Fibroblast of lung (primary cell): ENCODE data around the gene TMEM63C. TPM values are rescaled to one million over a fixed set of nuclear protein-coding genes. Genes with fewer than 3 reads are reported as not detected.
A peak's percentile ranks its signal among the peaks of the same experiment; 100 is the strongest.

ENCODE experiments used
- DNase-seq, 2 donors: peaks; one replicate each; pipeline versions ENCODE4 v3.0.0 to v3.0.0-alpha.2; 2010; ENCODE audit warnings: low read depth in 2 of 2
- H2AFZ ChIP-seq: 2 replicates; pipeline ENCODE4 v1.5.1; 2012; ENCODE audit warnings: low read length, control low read depth, inconsistent platforms
- H3K27ac ChIP-seq: 2 replicates; pipeline ENCODE4 v1.5.1; 2011; ENCODE audit warnings: low read length, control low read depth; ENCODE audit not compliant: insufficient read depth
- H3K27me3 ChIP-seq: 2 replicates; pipeline ENCODE4 v1.5.1; 2011; ENCODE audit warnings: mild to moderate bottlenecking, low read length; ENCODE audit not compliant: control insufficient read depth, insufficient read depth
- H3K36me3 ChIP-seq: 2 replicates; pipeline ENCODE4 v1.5.1; 2011; ENCODE audit warnings: low read length; ENCODE audit not compliant: control insufficient read depth, insufficient read depth
- H3K4me1 ChIP-seq: 2 replicates; pipeline ENCODE4 v1.5.1; 2011; ENCODE audit warnings: low read length; ENCODE audit not compliant: control insufficient read depth, insufficient read depth; ENCODE audit errors: extremely low read depth
- H3K4me2 ChIP-seq: 2 replicates; pipeline ENCODE4 v1.5.1; 2011; ENCODE audit warnings: low read length, control low read depth; ENCODE audit not compliant: insufficient read depth; ENCODE audit errors: extremely low read depth
- H3K4me3 ChIP-seq, 4 experiments: fragments of 200-600 bp in 1 of 4; sonication (generic) in 1 of 4; replicated peaks in 1 of 4; 2 replicates each; pipeline ENCODE4 v1.5.1; 2011 to 2016; ENCODE audit warnings: low read length in 4 of 4, low read depth in 3 of 4, mild to moderate bottlenecking in 3 of 4, control low read depth in 2 of 4, inconsistent platforms in 1 of 4, mixed read lengths in 1 of 4; ENCODE audit not compliant: insufficient read depth in 1 of 4; ENCODE audit errors: control extremely low read depth in 1 of 4
- H3K79me2 ChIP-seq: 2 replicates; pipeline ENCODE4 v1.5.1; 2012; ENCODE audit warnings: mild to moderate bottlenecking, low read length, inconsistent platforms; ENCODE audit not compliant: control insufficient read depth, insufficient read depth
- H3K9ac ChIP-seq: 2 replicates; pipeline ENCODE4 v1.5.1; 2011; ENCODE audit warnings: mild to moderate bottlenecking, low read length, control low read depth; ENCODE audit not compliant: insufficient read depth
- H3K9me3 ChIP-seq: 2 replicates; pipeline ENCODE4 v1.5.1; 2012; ENCODE audit warnings: low read depth, low read length; ENCODE audit not compliant: control insufficient read depth, insufficient read depth
- H4K20me1 ChIP-seq: 2 replicates; pipeline ENCODE4 v1.5.1; 2011; ENCODE audit warnings: low read length; ENCODE audit not compliant: control insufficient read depth, insufficient read depth; ENCODE audit errors: extremely low read depth
- EZH2 ChIP-seq: IDR thresholded peaks from 2 replicates; pipeline ENCODE4 v1.5.1; 2012; ENCODE audit warnings: low read length, control low read depth, mild to moderate bottlenecking; ENCODE audit errors: missing control alignments
- polyA minus RNA-seq: library from RNA; depleted of rRNA, polyadenylated mRNA; stranded (reverse); fragments of >200 nt; gene quantifications from 2 replicates; pipeline ENCODE4 v1.2.3, GENCODE V29; 2011; ENCODE audit warnings: low replicate concordance
- polyA plus RNA-seq, 2 donors: library from polyadenylated mRNA; depleted of rRNA in 1 of 2; stranded (reverse) in 1 of 2; unstranded in 1 of 2; fragments of >200 nt; gene quantifications; 2 replicates each; pipeline ENCODE4 v1.2.1, GENCODE V29; 2011 to 2012; ENCODE audit warnings: missing spikeins in 1 of 2
- total RNA-seq: library from RNA; depleted of rRNA; stranded (reverse); fragments of >200 nt; gene quantifications from 2 replicates; pipeline ENCODE4 v1.2.1, GENCODE V29; 2014
- TF ChIP-seq, protein P1 (sequence below), 2 donors: IDR thresholded peaks in 1 of 2; conservative IDR thresholded peaks in 1 of 2; 1 replicate in 1 of 2; 2 replicates in 1 of 2; pipeline ENCODE4 v1.5.1; 2011 to 2012; ENCODE audit warnings: low read length in 2 of 2, control low read depth in 1 of 2, inconsistent platforms in 1 of 2, low read depth in 1 of 2, mild to moderate bottlenecking in 1 of 2

TMEM63C gene, protein sequence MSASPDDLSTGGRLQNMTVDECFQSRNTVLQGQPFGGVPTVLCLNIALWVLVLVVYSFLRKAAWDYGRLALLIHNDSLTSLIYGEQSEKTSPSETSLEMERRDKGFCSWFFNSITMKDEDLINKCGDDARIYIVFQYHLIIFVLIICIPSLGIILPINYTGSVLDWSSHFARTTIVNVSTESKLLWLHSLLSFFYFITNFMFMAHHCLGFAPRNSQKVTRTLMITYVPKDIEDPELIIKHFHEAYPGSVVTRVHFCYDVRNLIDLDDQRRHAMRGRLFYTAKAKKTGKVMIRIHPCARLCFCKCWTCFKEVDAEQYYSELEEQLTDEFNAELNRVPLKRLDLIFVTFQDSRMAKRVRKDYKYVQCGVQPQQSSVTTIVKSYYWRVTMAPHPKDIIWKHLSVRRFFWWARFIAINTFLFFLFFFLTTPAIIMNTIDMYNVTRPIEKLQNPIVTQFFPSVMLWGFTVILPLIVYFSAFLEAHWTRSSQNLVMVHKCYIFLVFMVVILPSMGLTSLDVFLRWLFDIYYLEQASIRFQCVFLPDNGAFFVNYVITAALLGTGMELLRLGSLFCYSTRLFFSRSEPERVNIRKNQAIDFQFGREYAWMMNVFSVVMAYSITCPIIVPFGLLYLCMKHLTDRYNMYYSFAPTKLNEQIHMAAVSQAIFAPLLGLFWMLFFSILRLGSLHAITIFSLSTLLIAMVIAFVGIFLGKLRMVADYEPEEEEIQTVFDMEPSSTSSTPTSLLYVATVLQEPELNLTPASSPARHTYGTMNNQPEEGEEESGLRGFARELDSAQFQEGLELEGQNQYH
- 0.66 TPM in 1 of 2 replicates, not detected in the other for total RNA-seq
- polyA plus RNA-seq, result not detected in 2 replicates
- polyA plus RNA-seq (2012), result not detected in 2 replicates
- not detected in 2 replicates for polyA minus RNA-seq

DNA sequence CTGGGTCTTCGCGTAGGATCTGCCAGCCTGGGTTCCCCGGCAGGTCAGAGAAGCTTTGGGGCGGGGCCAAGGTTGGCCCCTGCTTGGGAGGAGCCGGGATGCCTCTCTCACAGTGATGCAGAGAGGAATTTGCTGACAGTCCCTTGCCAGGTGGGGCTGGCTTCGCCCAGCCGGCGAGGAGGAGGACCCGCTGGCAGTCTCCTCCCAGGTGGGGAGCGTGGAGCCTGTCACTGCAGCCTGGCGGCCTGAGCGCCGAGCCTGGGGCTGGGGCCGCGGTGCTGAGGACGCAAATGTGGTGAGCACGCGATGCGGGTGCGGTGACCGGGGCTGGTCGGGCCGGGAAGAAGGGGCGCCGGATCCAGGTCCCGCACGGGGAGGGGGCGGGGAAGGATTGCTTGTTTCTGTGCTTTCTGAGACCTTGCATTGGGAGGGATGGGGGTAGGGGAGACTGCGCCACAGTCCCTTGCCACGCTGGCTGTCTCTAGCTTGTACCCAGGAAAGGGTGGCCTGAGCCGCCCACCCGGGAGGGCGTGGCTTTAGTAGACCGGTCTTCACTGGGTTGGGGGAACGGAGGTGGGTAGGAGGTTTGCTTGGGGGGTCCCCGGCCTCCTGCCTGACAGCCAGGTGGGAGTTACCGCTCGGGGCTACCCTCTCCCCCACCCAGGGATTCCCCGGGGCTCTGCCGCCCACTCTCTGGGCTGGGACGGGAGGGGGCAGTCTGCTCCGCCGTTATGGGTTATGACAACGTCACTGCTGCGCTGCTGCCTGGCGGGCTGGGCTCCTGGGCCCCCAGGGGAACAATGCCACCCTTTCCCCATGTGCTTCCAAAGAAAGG, at the start of gene TMEM63C:
TSS of gene TMEM63C (plus strand) at position 196 of the 835 bp plus-strand sequence. CDS start 37,016 bp downstream, outside the sequence.
- Histone ChIP-seq H3K4me2 (no peak within 1 kb of the TSS), H3K9ac (no peak within 1 kb of the TSS), H3K4me3 (no peak within 1 kb of the TSS), H2AFZ (no peak within 1 kb of the TSS), H3K27me3 (peaks cover 18% of the 10 kb centered on the region), H3K9me3 (no peaks in the 10 kb centered on the region), H3K79me2 (no peaks in the 10 kb centered on the region), H3K4me1 (no peaks in the 10 kb centered on the region), H3K27ac (no peak within 1 kb of the TSS), H3K36me3 (no peaks in the 10 kb centered on the region), H4K20me1 (no peaks in the 10 kb centered on the region)
- peak in 1 of 2 donors; percentile 43 for DNase-seq
- TF ChIP-seq EZH2, result peak; percentile 44
- TF ChIP-seq, protein P1, sequence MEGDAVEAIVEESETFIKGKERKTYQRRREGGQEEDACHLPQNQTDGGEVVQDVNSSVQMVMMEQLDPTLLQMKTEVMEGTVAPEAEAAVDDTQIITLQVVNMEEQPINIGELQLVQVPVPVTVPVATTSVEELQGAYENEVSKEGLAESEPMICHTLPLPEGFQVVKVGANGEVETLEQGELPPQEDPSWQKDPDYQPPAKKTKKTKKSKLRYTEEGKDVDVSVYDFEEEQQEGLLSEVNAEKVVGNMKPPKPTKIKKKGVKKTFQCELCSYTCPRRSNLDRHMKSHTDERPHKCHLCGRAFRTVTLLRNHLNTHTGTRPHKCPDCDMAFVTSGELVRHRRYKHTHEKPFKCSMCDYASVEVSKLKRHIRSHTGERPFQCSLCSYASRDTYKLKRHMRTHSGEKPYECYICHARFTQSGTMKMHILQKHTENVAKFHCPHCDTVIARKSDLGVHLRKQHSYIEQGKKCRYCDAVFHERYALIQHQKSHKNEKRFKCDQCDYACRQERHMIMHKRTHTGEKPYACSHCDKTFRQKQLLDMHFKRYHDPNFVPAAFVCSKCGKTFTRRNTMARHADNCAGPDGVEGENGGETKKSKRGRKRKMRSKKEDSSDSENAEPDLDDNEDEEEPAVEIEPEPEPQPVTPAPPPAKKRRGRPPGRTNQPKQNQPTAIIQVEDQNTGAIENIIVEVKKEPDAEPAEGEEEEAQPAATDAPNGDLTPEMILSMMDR (conservative IDR thresholded peaks at IDR 0.05 in 1 of 2, IDR thresholded peaks at IDR 0.05 in 1 of 2; ENCODE audit: low read depth in 1 of 2, low read length in 2 of 2), result no peak

DNA sequence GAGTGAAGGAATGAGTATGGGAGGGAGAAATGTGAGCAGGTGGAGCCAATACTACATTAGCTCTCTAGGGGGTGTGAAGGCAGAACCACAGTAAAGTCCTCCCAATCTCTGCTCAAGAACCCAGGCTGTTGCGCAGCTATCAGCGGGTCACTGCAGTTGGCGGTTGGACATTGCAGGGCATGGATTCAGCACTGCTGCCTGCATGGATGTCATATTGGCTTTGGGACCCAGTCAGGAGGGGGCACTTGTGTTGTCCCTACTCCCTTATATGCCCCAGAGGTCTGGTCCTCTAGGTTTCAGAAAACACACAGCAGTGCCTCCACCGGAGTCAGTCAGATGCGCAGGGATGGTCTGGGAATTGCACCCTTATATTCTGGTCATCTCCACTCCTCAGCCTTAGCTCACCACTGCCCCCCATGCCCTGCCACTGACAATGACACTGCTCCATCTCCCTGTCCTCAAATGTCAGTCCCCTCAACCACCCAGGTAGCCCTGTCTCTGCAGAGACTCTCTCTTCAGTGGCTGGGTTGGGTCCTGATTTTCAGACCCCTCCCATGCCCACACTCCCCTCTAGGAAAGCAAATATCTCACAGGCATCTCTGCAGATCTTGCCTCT, 49.6 kb upstream of the TMEM63C start:
- Histone ChIP-seq H3K27me3 (peaks cover 15% of the 10 kb centered on the region), H3K9ac (no peak overlapping the region), H3K27ac (no peak overlapping the region), H3K4me2 (no peak overlapping the region), H2AFZ (no peak overlapping the region), H3K79me2 (no peaks in the 10 kb centered on the region), H3K4me1 (no peaks in the 10 kb centered on the region), H3K4me3 (no peak overlapping the region), H3K9me3 (no peaks in the 10 kb centered on the region), H4K20me1 (no peaks in the 10 kb centered on the region), H3K36me3 (no peaks in the 10 kb centered on the region)
- no peak for TF ChIP-seq EZH2
- TF ChIP-seq, protein P1 (conservative IDR thresholded peaks at IDR 0.05 in 1 of 2, IDR thresholded peaks at IDR 0.05 in 1 of 2; ENCODE audit: low read depth in 1 of 2, low read length in 2 of 2), result no peak
- DNase-seq, result no peak
